ENCODE results near the gene ALCAM.

GRCh38 chr3:105594219-105594618 lies 227.5 kb downstream of the ALCAM start:
- no peak for TF ChIP-seq CTCF (IDR thresholded peaks at IDR 0.05)
- no peak for TF ChIP-seq POLR2A (IDR thresholded peaks at IDR 0.05)

Measured in Peyer's patch (tissue), 4 donors.